Esophagus squamous epithelium (tissue), 4 donors: Measurements from ENCODE around the gene CAVIN2.

ENCODE experiments used
- POLR2A ChIP-seq, 4 donors: fragments of 450-650 bp; IDR thresholded peaks; one replicate each; pipeline ENCODE4 v1.6.1; 2017; ENCODE audit warnings: antibody characterized with exemption in 4 of 4, mild to moderate bottlenecking in 4 of 4, moderate library complexity in 3 of 4
- TF ChIP-seq, protein P1 (sequence below), 6 experiments: fragments of 450-650 bp in 4 of 6; fragments of 200-600 bp in 2 of 6; sonication (generic) in 2 of 6; IDR thresholded peaks; one replicate each; pipeline ENCODE4 v1.5.1; 2016 to 2019; ENCODE audit warnings: antibody characterized with exemption in 6 of 6, mild to moderate bottlenecking in 4 of 6, moderate library complexity in 4 of 6

DNA sequence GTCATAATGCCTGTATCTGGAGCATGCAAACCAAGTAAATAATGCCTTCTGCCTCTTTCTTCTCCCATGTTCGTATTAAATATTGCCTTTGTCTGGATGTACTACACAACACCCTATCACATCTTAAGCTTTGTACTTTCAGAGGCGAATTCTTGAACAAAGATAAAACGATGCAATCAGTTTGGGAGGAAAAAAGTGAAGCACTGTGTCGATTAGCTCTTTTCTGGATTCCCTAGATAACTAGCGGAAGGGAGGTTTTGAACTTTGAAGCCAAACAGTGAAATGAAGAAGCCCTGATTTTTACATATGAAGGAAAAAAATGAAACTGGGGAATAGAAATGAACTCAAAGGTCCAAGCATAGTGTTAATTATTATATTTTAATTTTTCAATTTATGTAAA, 44.7 kb downstream of the CAVIN2 start:
- TF ChIP-seq, protein P1, sequence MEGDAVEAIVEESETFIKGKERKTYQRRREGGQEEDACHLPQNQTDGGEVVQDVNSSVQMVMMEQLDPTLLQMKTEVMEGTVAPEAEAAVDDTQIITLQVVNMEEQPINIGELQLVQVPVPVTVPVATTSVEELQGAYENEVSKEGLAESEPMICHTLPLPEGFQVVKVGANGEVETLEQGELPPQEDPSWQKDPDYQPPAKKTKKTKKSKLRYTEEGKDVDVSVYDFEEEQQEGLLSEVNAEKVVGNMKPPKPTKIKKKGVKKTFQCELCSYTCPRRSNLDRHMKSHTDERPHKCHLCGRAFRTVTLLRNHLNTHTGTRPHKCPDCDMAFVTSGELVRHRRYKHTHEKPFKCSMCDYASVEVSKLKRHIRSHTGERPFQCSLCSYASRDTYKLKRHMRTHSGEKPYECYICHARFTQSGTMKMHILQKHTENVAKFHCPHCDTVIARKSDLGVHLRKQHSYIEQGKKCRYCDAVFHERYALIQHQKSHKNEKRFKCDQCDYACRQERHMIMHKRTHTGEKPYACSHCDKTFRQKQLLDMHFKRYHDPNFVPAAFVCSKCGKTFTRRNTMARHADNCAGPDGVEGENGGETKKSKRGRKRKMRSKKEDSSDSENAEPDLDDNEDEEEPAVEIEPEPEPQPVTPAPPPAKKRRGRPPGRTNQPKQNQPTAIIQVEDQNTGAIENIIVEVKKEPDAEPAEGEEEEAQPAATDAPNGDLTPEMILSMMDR (IDR thresholded peaks at IDR 0.05) = no peak
- no peak for TF ChIP-seq POLR2A (IDR thresholded peaks at IDR 0.05)
